Spleen (tissue), 11 donors: ENCODE measurements around the gene TBC1D9B. TPM values are rescaled to one million over a fixed set of nuclear protein-coding genes. Genes with fewer than 3 reads are reported as not detected.
A peak's percentile ranks its signal among the peaks of the same experiment; 100 is the strongest.

Experiments used
- DNase-seq: peaks from one replicate; pipeline ENCODE4 v3.0.0-alpha.2; 2020
- H3K27ac ChIP-seq, 8 donors: fragments of 200-600 bp; sonication (generic) in 7 of 8; 1 replicate in 4 of 8; 2 replicates in 4 of 8; pipeline versions ENCODE4 v1.5.0 to v1.8.0; 2016 to 2021; ENCODE audit warnings: inconsistent platforms in 4 of 8, mild to moderate bottlenecking in 4 of 8, moderate library complexity in 1 of 8
- H3K27me3 ChIP-seq, 7 donors: fragments of 200-600 bp; sonication (generic) in 6 of 7; replicated peaks in 1 of 7; 1 replicate in 4 of 7; 2 replicates in 3 of 7; pipeline versions ENCODE4 v1.5.0 to v1.8.0; 2016 to 2021; ENCODE audit warnings: inconsistent platforms in 3 of 7, mild to moderate bottlenecking in 1 of 7
- H3K36me3 ChIP-seq, 6 donors: fragments of 200-600 bp; sonication (generic) in 5 of 6; 1 replicate in 4 of 6; 2 replicates in 2 of 6; pipeline versions ENCODE4 v1.5.0 to v1.8.0; 2016 to 2021; ENCODE audit warnings: inconsistent platforms in 2 of 6
- H3K4me1 ChIP-seq, 6 donors: fragments of 200-600 bp; sonication (generic) in 5 of 6; 1 replicate in 3 of 6; 2 replicates in 3 of 6; pipeline versions ENCODE4 v1.5.0 to v1.8.0; 2016 to 2021; ENCODE audit warnings: inconsistent platforms in 3 of 6
- H3K4me3 ChIP-seq, 8 donors: fragments of 200-600 bp; sonication (generic) in 7 of 8; 1 replicate in 4 of 8; 2 replicates in 4 of 8; pipeline versions ENCODE4 v1.5.0 to v1.8.0; 2016 to 2021; ENCODE audit warnings: inconsistent platforms in 4 of 8, mild to moderate bottlenecking in 4 of 8, moderate library complexity in 2 of 8
- H3K9me3 ChIP-seq, 8 donors: fragments of 200-600 bp; sonication (generic) in 7 of 8; 1 replicate in 4 of 8; 2 replicates in 4 of 8; pipeline versions ENCODE4 v1.5.0 to v1.8.0; 2016 to 2021; ENCODE audit warnings: inconsistent platforms in 4 of 8
- POLR2A ChIP-seq, 3 donors: fragments of 450-650 bp; IDR thresholded peaks; one replicate each; pipeline ENCODE4 v1.5.1; 2017; ENCODE audit warnings: antibody characterized with exemption in 3 of 3, mild to moderate bottlenecking in 1 of 3
- POLR2AphosphoS5 ChIP-seq, 3 donors: sonication (generic); formaldehyde crosslinking; IDR thresholded peaks; one replicate each; pipeline ENCODE4 v1.5.1; 2017; ENCODE audit warnings: antibody characterized with exemption in 3 of 3
- WGBS, 5 donors: extraction: QIAGEN DNeasy Blood & Tissue Kit in 3 of 5; methylation state at CpG; one replicate each; pipeline versions ENCODE4 v1.1.5 to v1.1.7; 2013 to 2018; 5-methylcytosine and 5-hydroxymethylcytosine counted together
- intact Hi-C: fragments of 100-400 bp; cut with DNase I; formaldehyde crosslinking; loops from one replicate; pipeline ENCODE4 v1.15.0; 2023; ENCODE audit warnings: low total_unique reads
- polyA plus RNA-seq, 3 donors: library from polyadenylated mRNA; stranded (reverse); fragments of 200-250 nt; gene quantifications; one replicate each; pipeline ENCODE4 v1.2.1, GENCODE V29; 2013
- total RNA-seq, 7 donors: library from RNA; depleted of rRNA in 3 of 7; stranded (reverse); fragments of >200 nt in 3 of 7; fragmentation: NEBNext Ultra II Directional in 4 of 7; extraction: Animal tissue kit (Norgen Biotek cat#: 25700) in 4 of 7; gene quantifications; one replicate each; pipeline versions ENCODE4 v1.1.0 to v1.2.1, GENCODE V29; 2016 to 2021
- TF ChIP-seq, protein P1 (sequence below), 11 experiments: fragments of 200-600 bp in 7 of 11; fragments of 450-650 bp in 4 of 11; sonication (generic) in 4 of 11; IDR thresholded peaks in 8 of 11; conservative IDR thresholded peaks in 3 of 11; 1 replicate in 7 of 11; 2 replicates in 4 of 11; pipeline versions ENCODE4 v1.4.0 to v1.8.0; 2016 to 2021; ENCODE audit warnings: antibody characterized with exemption in 11 of 11, inconsistent platforms in 4 of 11, mild to moderate bottlenecking in 1 of 11
- donor health status: healthy with polysubstance abuse.
- donor health status: DM: no; HTN: no; CAD: no; lungs with moderate emphysema.
- donor health status: DM: no; HTN: no; CAD: no.
- donor health status: Bipolar disorder and iron deficiency.
- donor health status: healthy.
- donor health status: DM: no; HTN: no; CAD: no.
- donor health status: DM: yes; HTN: yes; CAD: no.

Gene TBC1D9B
- total and polyA plus RNA-seq, 10 donors: 29.5 to 140 (median 109) TPM

DNA sequence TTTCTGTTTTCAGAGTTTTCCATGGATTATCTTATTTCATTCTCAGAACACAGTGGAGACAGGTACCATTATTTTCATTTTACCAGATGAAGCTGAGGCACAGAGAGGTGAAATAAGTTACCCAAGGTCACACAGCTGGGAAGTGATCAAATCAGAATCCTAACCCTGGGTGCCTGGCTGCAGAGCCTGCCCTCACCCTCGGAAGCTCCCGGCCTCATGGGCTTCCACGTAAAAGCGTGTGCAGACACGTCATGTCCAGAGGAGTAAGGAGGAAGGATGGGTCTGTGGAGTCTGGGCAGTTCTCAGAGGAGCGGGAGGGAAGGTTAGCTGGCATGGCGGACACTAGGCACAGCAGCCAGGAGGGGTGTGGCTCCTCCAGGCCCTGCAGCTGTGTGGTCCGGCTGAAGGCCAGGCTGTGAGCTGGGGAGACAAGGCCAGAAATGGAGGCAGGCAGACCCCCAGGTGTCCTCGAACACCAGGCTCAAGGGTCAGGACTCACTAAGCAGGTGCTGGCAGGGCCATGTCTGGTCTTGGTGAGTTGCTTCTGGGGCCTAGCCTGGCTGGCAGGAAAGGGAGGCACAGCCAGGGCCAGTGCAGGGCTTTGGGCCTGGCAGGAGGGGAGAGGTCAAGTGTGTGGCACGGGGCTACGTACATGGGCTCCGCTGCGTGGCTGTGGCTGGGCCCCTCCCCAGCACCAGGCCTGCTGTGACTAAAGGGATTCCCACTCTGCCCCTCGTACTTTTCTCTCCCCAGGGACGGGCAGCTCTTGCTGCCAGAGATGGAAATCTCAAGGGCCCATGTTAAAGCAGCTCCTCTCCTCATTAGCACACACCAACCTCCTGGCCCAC is 5.6 kb downstream of the TBC1D9B start:
- Histone ChIP-seq H3K36me3 (peaks cover 0 to 79% (median 44%) of the 10 kb centered on the region in 6 donors), H3K4me1 (peaks cover 8 to 53% (median 32%) of the 10 kb centered on the region in 6 donors), H3K9me3 (no peaks in the 10 kb centered on the region), H3K27me3 (no peaks in the 10 kb centered on the region), H3K27ac (peak overlapping the region in 2 of 8 donors; percentile 36 to 39), H3K4me3 (no peak overlapping the region)
- 81 to 89% (median 82%) methylated on average over 11 to 15 of the region's 15 CpGs for WGBS, 5 donors
- peak in 2 of 3 donors; percentile 29 to 40 for TF ChIP-seq POLR2AphosphoS5 (IDR thresholded peaks at IDR 0.05)
- TF ChIP-seq, protein P1, sequence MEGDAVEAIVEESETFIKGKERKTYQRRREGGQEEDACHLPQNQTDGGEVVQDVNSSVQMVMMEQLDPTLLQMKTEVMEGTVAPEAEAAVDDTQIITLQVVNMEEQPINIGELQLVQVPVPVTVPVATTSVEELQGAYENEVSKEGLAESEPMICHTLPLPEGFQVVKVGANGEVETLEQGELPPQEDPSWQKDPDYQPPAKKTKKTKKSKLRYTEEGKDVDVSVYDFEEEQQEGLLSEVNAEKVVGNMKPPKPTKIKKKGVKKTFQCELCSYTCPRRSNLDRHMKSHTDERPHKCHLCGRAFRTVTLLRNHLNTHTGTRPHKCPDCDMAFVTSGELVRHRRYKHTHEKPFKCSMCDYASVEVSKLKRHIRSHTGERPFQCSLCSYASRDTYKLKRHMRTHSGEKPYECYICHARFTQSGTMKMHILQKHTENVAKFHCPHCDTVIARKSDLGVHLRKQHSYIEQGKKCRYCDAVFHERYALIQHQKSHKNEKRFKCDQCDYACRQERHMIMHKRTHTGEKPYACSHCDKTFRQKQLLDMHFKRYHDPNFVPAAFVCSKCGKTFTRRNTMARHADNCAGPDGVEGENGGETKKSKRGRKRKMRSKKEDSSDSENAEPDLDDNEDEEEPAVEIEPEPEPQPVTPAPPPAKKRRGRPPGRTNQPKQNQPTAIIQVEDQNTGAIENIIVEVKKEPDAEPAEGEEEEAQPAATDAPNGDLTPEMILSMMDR (IDR thresholded peaks at IDR 0.05 in 8 of 11, conservative IDR thresholded peaks at IDR 0.05 in 3 of 11): no peak
- intact Hi-C loops: no loop called here
- DNase-seq: no peak

DNA sequence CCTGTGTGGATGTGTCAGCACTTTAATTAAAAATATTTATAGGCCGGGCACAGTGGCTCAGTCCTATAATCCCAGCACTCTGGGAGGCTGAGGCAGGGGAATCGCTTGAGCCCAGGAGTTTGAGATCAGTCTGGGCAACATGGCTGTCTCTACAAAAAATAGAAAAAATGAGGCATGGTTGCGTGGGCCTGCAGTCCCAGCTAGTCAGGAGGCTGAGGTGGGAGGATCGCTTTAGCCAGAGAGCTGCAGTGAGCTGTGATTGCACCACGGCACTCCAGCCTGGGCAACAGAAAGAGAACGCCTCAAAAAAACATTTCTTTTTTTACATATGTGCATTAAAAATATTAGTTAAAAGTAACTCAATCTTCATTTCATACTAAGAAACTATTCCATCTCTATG is 6.2 kb downstream of the TBC1D9B start:
- H3K27ac ChIP-seq: peak overlapping the region in 2 of 8 donors; percentile 35 to 43
- DNase-seq: no peak
- TF ChIP-seq POLR2AphosphoS5 (IDR thresholded peaks at IDR 0.05) (no peak), POLR2A (IDR thresholded peaks at IDR 0.05) (no peak)
- TF ChIP-seq, protein P1 (IDR thresholded peaks at IDR 0.05 in 8 of 11, conservative IDR thresholded peaks at IDR 0.05 in 3 of 11): no peak
- no peaks in the 10 kb centered on the region for H3K27me3 ChIP-seq
- H3K9me3 ChIP-seq: no peaks in the 10 kb centered on the region
- H3K36me3 ChIP-seq: peaks cover 0 to 86% (median 48%) of the 10 kb centered on the region in 6 donors
- peaks cover 7 to 46% (median 25%) of the 10 kb centered on the region in 6 donors for H3K4me1 ChIP-seq
- intact Hi-C loops: no loop called here
- WGBS, 5 donors: 94 to 97% (median 95%) methylated on average over 6 of the region's 6 CpGs
- no peak overlapping the region for H3K4me3 ChIP-seq

DNA sequence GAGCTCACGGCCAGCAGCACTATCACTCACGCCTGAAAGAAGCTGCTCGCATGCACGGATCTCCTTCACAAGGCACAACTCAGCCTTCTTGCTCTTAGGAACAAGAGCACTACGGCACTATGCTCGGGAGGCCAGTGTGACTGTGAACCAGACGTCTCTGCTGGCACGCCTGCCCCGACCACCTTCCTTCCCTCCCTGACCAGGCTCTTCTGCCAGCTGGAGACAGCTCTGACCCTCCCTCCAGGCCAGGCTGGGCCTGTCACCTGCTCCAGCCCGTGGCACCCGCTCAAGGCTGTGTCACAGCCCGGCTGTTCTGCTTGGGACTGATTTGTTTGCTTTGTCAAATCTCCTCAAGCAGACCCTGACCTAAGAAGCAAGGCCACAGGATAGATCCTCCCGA is 7.0 kb downstream of the TBC1D9B start:
- DNase-seq: no peak
- H3K36me3 ChIP-seq: peaks cover 0 to 94% (median 51%) of the 10 kb centered on the region in 6 donors
- intact Hi-C loops: no loop called here

More for the DNA sequence above, 7.0 kb downstream of the TBC1D9B start:
- H3K4me1 ChIP-seq: peaks cover 5 to 44% (median 19%) of the 10 kb centered on the region in 6 donors
- TF ChIP-seq, protein P1 (IDR thresholded peaks at IDR 0.05 in 8 of 11, conservative IDR thresholded peaks at IDR 0.05 in 3 of 11): no peak
- TF ChIP-seq POLR2AphosphoS5 (IDR thresholded peaks at IDR 0.05) (peak; percentile 28 to 69 (median 67)), POLR2A (IDR thresholded peaks at IDR 0.05) (no peak)
- no peaks in the 10 kb centered on the region for H3K9me3 ChIP-seq
- H3K4me3 ChIP-seq: no peak overlapping the region
- 78 to 89% (median 83%) methylated on average over 13 of the region's 13 CpGs for WGBS, 5 donors
- peak overlapping the region in 3 of 8 donors; percentile 14 to 43 (median 35) for H3K27ac ChIP-seq
- no peaks in the 10 kb centered on the region for H3K27me3 ChIP-seq
